Progenitor cell of endocrine pancreas (in vitro differentiated cells): ENCODE results near the gene TMEM30B. TPM values are rescaled to one million over a fixed set of nuclear protein-coding genes. Genes with fewer than 3 reads are reported as not detected.
"Not testable (repeated sequence)": the region's sequence is repeated elsewhere in the genome, so short reads cannot be mapped to it uniquely, and the experiment has no call there.

Experiments used
- DNase-seq: peaks from one replicate; pipeline ENCODE4 v3.0.0; 2021; ENCODE audit warnings: low spot score; ENCODE audit not compliant: unreplicated experiment
- H3K27ac Mint-ChIP-seq: 2 replicates; pipeline ENCODE4 v1.8.0; 2021; ENCODE audit warnings: mild to moderate bottlenecking, moderate library complexity, mixed read lengths
- H3K27me3 Mint-ChIP-seq: 2 replicates; pipeline ENCODE4 v1.8.0; 2021; ENCODE audit warnings: mixed read lengths
- H3K36me3 Mint-ChIP-seq: 2 replicates; pipeline ENCODE4 v1.8.0; 2022; ENCODE audit warnings: mixed read lengths; ENCODE audit not compliant: insufficient read depth
- H3K4me1 Mint-ChIP-seq: 2 replicates; pipeline ENCODE4 v1.8.0; 2021; ENCODE audit warnings: low read depth, mixed read lengths
- H3K4me3 Mint-ChIP-seq: 2 replicates; pipeline ENCODE4 v1.8.0; 2021; ENCODE audit warnings: low read depth, mild to moderate bottlenecking, moderate library complexity, mixed read lengths
- H3K9me3 Mint-ChIP-seq: 2 replicates; pipeline ENCODE4 v1.8.0; 2021; ENCODE audit warnings: low read depth, mixed read lengths
- total RNA-seq: library from RNA; stranded (reverse); gene quantifications from 2 replicates; pipeline ENCODE4 v1.2.1, GENCODE V29; 2021
- TF ChIP-seq, protein P1 (sequence below): fragments of 200-600 bp; sonication (generic); IDR thresholded peaks from one replicate; pipeline ENCODE4 v1.5.0; 2021; ENCODE audit warnings: antibody characterized with exemption, mild to moderate bottlenecking; ENCODE audit not compliant: unreplicated experiment

TMEM30B gene
- total RNA-seq, 1 donor from 2014 or later: 28.1 TPM

DNA sequence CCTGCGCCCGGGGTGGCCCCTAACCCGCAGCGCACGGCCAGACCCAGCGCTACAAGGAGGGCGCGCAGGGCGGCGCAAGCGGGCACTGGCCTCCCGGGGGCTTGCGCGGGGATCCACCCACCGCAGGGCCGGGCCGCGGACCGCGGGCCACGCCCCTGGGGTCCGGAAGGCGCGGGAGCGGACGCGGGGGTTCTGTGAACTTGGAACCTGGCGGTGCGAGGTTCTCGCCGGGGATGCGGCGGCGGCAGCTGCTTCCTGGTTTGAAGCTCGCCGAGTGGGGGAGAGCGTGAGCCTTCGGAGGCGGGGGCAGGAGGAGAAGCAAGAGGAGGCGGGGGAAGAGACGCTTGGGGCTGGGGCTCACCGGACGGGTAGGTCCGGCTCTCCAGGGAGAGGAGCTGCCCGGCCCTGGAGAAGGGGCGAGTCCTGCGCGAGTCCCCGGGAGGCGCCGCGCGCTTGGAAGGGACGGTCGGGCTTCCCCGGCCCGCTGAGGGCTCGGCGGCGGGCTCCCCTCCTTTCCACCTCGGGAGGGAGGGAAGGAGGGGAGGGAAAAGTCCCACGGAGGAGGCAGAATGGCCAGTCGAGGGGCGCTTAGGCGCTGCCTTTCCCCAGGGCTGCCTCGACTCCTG, 40.4 kb upstream of the TMEM30B start, which contains the start of gene PRKCH:
TSS of gene PRKCH (plus strand) at position 195 of the 626 bp plus-strand sequence. CDS start 523 bp downstream, outside the sequence.
- peak within 1 kb of the TSS; percentile 81 for H3K27ac Mint-ChIP-seq
- peaks cover 4% of the 10 kb centered on the region for H3K4me1 Mint-ChIP-seq
- H3K36me3 Mint-ChIP-seq: no peaks in the 10 kb centered on the region
- peak within 1 kb of the TSS; percentile 79 for H3K4me3 Mint-ChIP-seq
- H3K9me3 Mint-ChIP-seq: peaks cover 6% of the 10 kb centered on the region
- TF ChIP-seq, protein P1, sequence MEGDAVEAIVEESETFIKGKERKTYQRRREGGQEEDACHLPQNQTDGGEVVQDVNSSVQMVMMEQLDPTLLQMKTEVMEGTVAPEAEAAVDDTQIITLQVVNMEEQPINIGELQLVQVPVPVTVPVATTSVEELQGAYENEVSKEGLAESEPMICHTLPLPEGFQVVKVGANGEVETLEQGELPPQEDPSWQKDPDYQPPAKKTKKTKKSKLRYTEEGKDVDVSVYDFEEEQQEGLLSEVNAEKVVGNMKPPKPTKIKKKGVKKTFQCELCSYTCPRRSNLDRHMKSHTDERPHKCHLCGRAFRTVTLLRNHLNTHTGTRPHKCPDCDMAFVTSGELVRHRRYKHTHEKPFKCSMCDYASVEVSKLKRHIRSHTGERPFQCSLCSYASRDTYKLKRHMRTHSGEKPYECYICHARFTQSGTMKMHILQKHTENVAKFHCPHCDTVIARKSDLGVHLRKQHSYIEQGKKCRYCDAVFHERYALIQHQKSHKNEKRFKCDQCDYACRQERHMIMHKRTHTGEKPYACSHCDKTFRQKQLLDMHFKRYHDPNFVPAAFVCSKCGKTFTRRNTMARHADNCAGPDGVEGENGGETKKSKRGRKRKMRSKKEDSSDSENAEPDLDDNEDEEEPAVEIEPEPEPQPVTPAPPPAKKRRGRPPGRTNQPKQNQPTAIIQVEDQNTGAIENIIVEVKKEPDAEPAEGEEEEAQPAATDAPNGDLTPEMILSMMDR: peak; percentile 35
- peak; percentile 58 for DNase-seq
- peaks cover 30% of the 10 kb centered on the region for H3K27me3 Mint-ChIP-seq

DNA sequence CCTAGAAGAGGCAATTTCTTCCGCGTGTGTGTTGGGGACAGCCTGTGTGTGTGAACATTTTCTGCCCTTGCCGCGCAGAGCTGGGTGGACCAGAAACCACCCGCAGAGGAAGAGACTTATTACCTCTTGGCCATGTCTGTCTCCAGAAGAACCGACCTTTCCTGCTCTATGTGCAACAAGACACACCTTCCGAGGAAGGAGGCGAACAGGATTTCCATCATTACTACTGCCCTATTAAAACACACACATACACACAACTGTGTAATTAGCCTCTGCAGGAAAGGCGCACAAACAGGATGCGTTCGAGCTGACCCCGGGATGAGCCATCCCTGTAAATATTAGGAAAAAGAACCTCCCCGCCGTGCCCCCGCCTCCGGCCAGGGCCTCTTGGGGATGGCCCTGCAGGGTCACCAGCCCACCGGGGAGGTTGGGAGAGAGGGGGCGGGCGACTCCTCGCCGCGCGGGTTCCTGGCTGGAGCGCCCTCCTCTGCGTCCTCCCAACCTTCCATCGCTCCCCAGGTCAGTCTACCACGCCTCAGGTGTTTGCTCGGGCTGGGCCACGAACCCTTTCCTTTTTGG, 39.8 kb upstream of the TMEM30B start:
- H3K4me1 Mint-ChIP-seq: peaks cover 4% of the 10 kb centered on the region
- H3K4me3 Mint-ChIP-seq: peak overlapping the region; percentile 79
- TF ChIP-seq, protein P1: no peak
- no peak overlapping the region for H3K27ac Mint-ChIP-seq
- peaks cover 30% of the 10 kb centered on the region for H3K27me3 Mint-ChIP-seq
- DNase-seq: no peak
- H3K36me3 Mint-ChIP-seq: no peaks in the 10 kb centered on the region
- H3K9me3 Mint-ChIP-seq: peaks cover 6% of the 10 kb centered on the region

DNA sequence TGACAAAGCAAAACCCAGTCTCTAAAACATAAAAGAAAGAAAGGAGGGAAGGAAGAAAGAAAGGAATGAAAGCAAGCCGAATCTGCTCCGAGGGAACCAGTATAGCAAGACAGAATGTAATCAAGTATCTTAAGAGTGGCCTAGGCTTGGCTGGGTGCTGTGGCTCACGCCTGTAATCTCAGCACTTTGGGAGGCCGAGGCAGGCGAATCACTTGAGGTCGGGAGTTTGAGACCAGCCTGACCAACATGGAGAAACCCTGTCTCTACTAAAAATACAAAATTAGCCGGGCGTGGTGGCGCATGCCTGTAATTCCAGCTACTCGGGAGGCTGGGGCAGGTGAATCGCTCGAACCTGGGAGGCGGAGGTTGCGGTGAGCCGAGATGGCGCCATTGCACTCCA, 39.0 kb upstream of the TMEM30B start:
- H3K9me3 Mint-ChIP-seq, H3K27ac Mint-ChIP-seq, DNase-seq, H3K4me3 Mint-ChIP-seq, H3K36me3 Mint-ChIP-seq, H3K4me1 Mint-ChIP-seq: not testable (repeated sequence)
- H3K27me3 Mint-ChIP-seq: peaks cover 30% of the 10 kb centered on the region

DNA sequence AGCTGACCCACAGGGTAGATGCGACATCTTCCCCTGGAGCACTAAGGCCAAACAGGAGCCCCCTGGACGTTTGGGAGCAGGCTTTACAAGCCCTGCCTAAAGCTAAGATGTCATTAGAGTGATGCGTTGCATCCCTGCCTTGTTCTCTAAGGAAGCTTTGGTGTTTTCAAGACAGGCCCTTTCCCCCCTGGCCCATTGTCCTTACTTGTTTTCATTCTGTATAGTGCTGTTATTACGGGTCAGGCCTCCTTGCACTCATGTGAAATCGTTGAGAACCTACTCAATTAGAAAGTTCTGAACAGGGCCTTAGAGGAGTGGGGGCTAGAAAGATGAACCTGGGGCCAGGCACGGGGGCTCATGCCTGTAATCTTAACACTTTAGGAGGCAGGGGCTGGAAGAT, 38.6 kb upstream of the TMEM30B start:
- DNase-seq: no peak
- no peaks in the 10 kb centered on the region for H3K36me3 Mint-ChIP-seq
- no peak overlapping the region for H3K4me3 Mint-ChIP-seq
- H3K4me1 Mint-ChIP-seq: peaks cover 4% of the 10 kb centered on the region
- peaks cover 30% of the 10 kb centered on the region for H3K27me3 Mint-ChIP-seq
- H3K9me3 Mint-ChIP-seq: no peaks in the 10 kb centered on the region
- no peak overlapping the region for H3K27ac Mint-ChIP-seq
- TF ChIP-seq, protein P1: no peak

DNA sequence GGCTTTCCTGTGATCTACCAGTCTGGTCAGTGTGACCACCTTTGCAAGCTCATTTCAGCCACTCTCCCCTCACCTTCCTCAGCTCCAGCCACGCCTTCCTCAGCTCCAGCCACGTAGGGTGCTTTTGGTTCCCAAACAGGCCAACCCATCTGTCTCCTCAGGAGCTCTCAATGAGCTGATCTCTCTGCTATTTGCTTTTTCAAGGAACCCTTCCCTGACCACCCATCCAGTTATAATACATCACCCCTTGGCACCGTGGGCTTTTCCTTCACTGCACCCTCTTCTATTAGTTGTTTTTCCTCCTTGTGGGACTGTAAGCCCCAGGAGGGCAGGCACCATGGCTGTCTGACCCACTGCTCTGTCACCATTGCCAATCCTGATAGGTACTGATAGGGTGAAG, 37.9 kb upstream of the TMEM30B start:
- no peak overlapping the region for H3K27ac Mint-ChIP-seq

More for the DNA sequence above, 37.9 kb upstream of the TMEM30B start:
- DNase-seq: no peak
- no peak overlapping the region for H3K4me3 Mint-ChIP-seq
- TF ChIP-seq, protein P1: no peak
- peaks cover 27% of the 10 kb centered on the region for H3K27me3 Mint-ChIP-seq
- H3K4me1 Mint-ChIP-seq: peaks cover 4% of the 10 kb centered on the region
- H3K36me3 Mint-ChIP-seq: peaks cover 2% of the 10 kb centered on the region
- H3K9me3 Mint-ChIP-seq: peaks cover 4% of the 10 kb centered on the region
